ENCODE data around the gene MTCL1. TPM values are rescaled to one million over a fixed set of nuclear protein-coding genes. Genes with fewer than 3 reads are reported as not detected.

Gene MTCL1
- total RNA-seq, 4 donors from 2014 or later = 12.3 to 35.9 (median 26.1) TPM

GRCh38 chr18:8704361-8705237 lies 757 bp upstream of the MTCL1 start:
- Histone ChIP-seq H3K4me3 (peak overlapping the region; percentile 38 to 61 (median 54)), H3K27ac (peak overlapping the region; percentile 75 to 89 (median 88)), H3K4me1 (peaks cover 0 to 26% (median 8%) of the 10 kb centered on the region in 4 donors), H3K9me3 (no peaks in the 10 kb centered on the region), H3K36me3 (no peaks in the 10 kb centered on the region), H3K27me3 (peaks cover 86% of the 10 kb centered on the region)
- in situ Hi-C loops (cut with MboI; ENCODE audit: low pct_ligation_motif_present in 1 of 4, low pct_unique_long_range_greater_than_20kb in 1 of 4, low sequenced_read_pairs in 3 of 4) = loop anchor here in 1 of 4 donors (10.0 kb wide), 1 partner anchor 280 kb away; no protein-coding TSS in a partner anchor
- DNase-seq = peak; percentile 89
- WGBS, 2 donors (ENCODE audit: low coverage in 1 of 2) = 0 to 3% methylated on average over 1 to 45 of the region's 64 CpGs
- intact Hi-C loops (cut with DNase I; ENCODE audit: low total_unique reads) = loop anchor here (5.0 to 10.0 kb wide), 2 partner anchors 70 to 433 kb away; partner anchors contain the start of gene ANKRD12
- TF ChIP-seq POLR2AphosphoS5 (IDR thresholded peaks at IDR 0.05) = peak; percentile 31 to 79 (median 57)
- TF ChIP-seq CTCF (IDR thresholded peaks at IDR 0.05) = peak in 1 of 5 experiments; percentile 11
- TF ChIP-seq EP300 (IDR thresholded peaks at IDR 0.05; ENCODE audit: low read depth) = no peak
- TF ChIP-seq POLR2A (IDR thresholded peaks at IDR 0.05) = peak; percentile 36

- peaks cover 78% of the 10 kb centered on the region for H3K27me3 ChIP-seq
- DNase-seq = no peak
- peak overlapping the region; percentile 32 to 65 (median 57) for H3K4me3 ChIP-seq
- H3K4me1 ChIP-seq = peaks cover 0 to 26% (median 8%) of the 10 kb centered on the region in 4 donors
- no peaks in the 10 kb centered on the region for H3K9me3 ChIP-seq
- in situ Hi-C loops (cut with MboI; ENCODE audit: low pct_ligation_motif_present in 1 of 4, low pct_unique_long_range_greater_than_20kb in 1 of 4, low sequenced_read_pairs in 3 of 4) (loop anchor here in 1 of 4 donors (10.0 kb wide), 1 partner anchor 279 kb away; no protein-coding TSS in a partner anchor), intact Hi-C loops (cut with DNase I; ENCODE audit: low total_unique reads) (loop anchor here (5.0 to 10.0 kb wide), 2 partner anchors 69 to 431 kb away; partner anchors contain the start of gene ANKRD12)
- no peak for TF ChIP-seq CTCF (IDR thresholded peaks at IDR 0.05)
- TF ChIP-seq POLR2AphosphoS5 (IDR thresholded peaks at IDR 0.05) = no peak
- TF ChIP-seq EP300 (IDR thresholded peaks at IDR 0.05; ENCODE audit: low read depth) = no peak
- no peak for TF ChIP-seq POLR2A (IDR thresholded peaks at IDR 0.05)
- H3K36me3 ChIP-seq = no peaks in the 10 kb centered on the region
- 6% methylated on average over 37 of the region's 116 CpGs; no CpG with 5 or more reads in 1 of the 2 donors for WGBS, 2 donors (ENCODE audit: low coverage in 1 of 2)
- H3K27ac ChIP-seq = peak overlapping the region; percentile 78 to 93 (median 88)
Observed at GRCh38 chr18:8705961-8706790, 820 bp downstream of the MTCL1 start.

- intact Hi-C loops (cut with DNase I; ENCODE audit: low total_unique reads) (loop anchor here (5.0 to 10.0 kb wide), 2 partner anchors 68 to 430 kb away; partner anchors contain the start of gene ANKRD12), in situ Hi-C loops (cut with MboI; ENCODE audit: low pct_ligation_motif_present in 1 of 4, low pct_unique_long_range_greater_than_20kb in 1 of 4, low sequenced_read_pairs in 3 of 4) (loop anchor here in 1 of 4 donors (10.0 kb wide), 1 partner anchor 278 kb away; no protein-coding TSS in a partner anchor)
- DNase-seq = no peak
- Histone ChIP-seq H3K4me1 (peaks cover 0 to 22% (median 8%) of the 10 kb centered on the region in 4 donors), H3K9me3 (no peaks in the 10 kb centered on the region), H3K27me3 (peaks cover 73% of the 10 kb centered on the region), H3K4me3 (peak overlapping the region; percentile 32 to 65 (median 57)), H3K27ac (peak overlapping the region; percentile 78 to 93 (median 88)), H3K36me3 (no peaks in the 10 kb centered on the region)
- WGBS, 2 donors (ENCODE audit: low coverage in 1 of 2) = 0 to 11% methylated on average over 2 to 38 of the region's 48 CpGs
- TF ChIP-seq CTCF (IDR thresholded peaks at IDR 0.05) = peak in 4 of 5 experiments; percentile 13 to 30 (median 23)
- peak in 1 of 3 donors; percentile 4 for TF ChIP-seq POLR2AphosphoS5 (IDR thresholded peaks at IDR 0.05)
- no peak for TF ChIP-seq POLR2A (IDR thresholded peaks at IDR 0.05)
- TF ChIP-seq EP300 (IDR thresholded peaks at IDR 0.05; ENCODE audit: low read depth) = no peak
Observed at GRCh38 chr18:8706791-8707555, 1.6 kb downstream of the MTCL1 start.
